ENCODE measurements around the gene RIF1.
"Not testable (repeated sequence)": the region's sequence is repeated elsewhere in the genome, so short reads cannot be mapped to it uniquely, and the experiment has no call there.

The RIF1 gene

GRCh38 chr2:151421681-151422080, 12.0 kb downstream of the RIF1 start:
- DNase-seq, result not testable (repeated sequence)

GRCh38 chr2:151422917-151423439, 13.3 kb downstream of the RIF1 start:
- no peak for DNase-seq

GRCh38 chr2:151423760-151424159, 14.1 kb downstream of the RIF1 start:
- DNase-seq, result no peak

GRCh38 chr2:151437630-151438029, 27.9 kb downstream of the RIF1 start:
- DNase-seq, result no peak

GRCh38 chr2:151438506-151438905, 28.8 kb downstream of the RIF1 start:
- no peak for DNase-seq

GRCh38 chr2:151439127-151439526, 29.4 kb downstream of the RIF1 start:
- no peak for DNase-seq

- no peak for DNase-seq
These were observed 49.7 kb downstream of the RIF1 start for GRCh38 chr2:151459358-151459757.

- DNase-seq, result no peak
These were observed 56.1 kb downstream of the RIF1 start for GRCh38 chr2:151465771-151466170.

GRCh38 chr2:151470556-151470955, 60.9 kb downstream of the RIF1 start:
- no peak for DNase-seq

- no peak for DNase-seq
These were observed 63.3 kb downstream of the RIF1 start for GRCh38 chr2:151472966-151473365.

- DNase-seq, result no peak
These were observed 65.4 kb downstream of the RIF1 start for GRCh38 chr2:151475071-151475470.

GRCh38 chr2:151476287-151476686, 66.6 kb downstream of the RIF1 start:
- no peak for DNase-seq

- no peak for DNase-seq
These were observed 68.3 kb downstream of the RIF1 start for GRCh38 chr2:151478011-151478410.

- no peak for DNase-seq
These were observed 72.0 kb downstream of the RIF1 start for GRCh38 chr2:151481744-151482143.

- no peak for DNase-seq
These were observed 72.5 kb downstream of the RIF1 start for GRCh38 chr2:151482171-151482725.

- DNase-seq, result no peak
These were observed 73.8 kb downstream of the RIF1 start for GRCh38 chr2:151483546-151483945.

GRCh38 chr2:151484100-151484499, 74.4 kb downstream of the RIF1 start:
- DNase-seq, result no peak

- no peak for DNase-seq
These were observed 76.4 kb downstream of the RIF1 start for GRCh38 chr2:151486053-151486452.

GRCh38 chr2:151490276-151490675, 80.6 kb downstream of the RIF1 start:
- DNase-seq, result no peak

GRCh38 chr2:151491496-151491895, 81.8 kb downstream of the RIF1 start:
- DNase-seq, result no peak

GRCh38 chr2:151498178-151498577, 88.5 kb downstream of the RIF1 start:
- no peak for DNase-seq

- no peak for DNase-seq
These were observed 96.5 kb downstream of the RIF1 start for GRCh38 chr2:151506170-151506569.

GRCh38 chr2:151508519-151508918, 98.8 kb downstream of the RIF1 start:
- DNase-seq, result no peak

- DNase-seq, result peak in 1 of 58 donors; percentile 6
These were observed 109.1 kb downstream of the RIF1 start for GRCh38 chr2:151518802-151519201.
